HepG2 (cell line): ENCODE measurements around the gene CORO1C. TPM values are rescaled to one million over a fixed set of nuclear protein-coding genes. Genes with fewer than 3 reads are reported as not detected.

Experiments
- ATAC-seq: fragments of 200-7000 bp; cut with Tn5 transposase; 3 replicates; pipeline ENCODE4 v1.9.1; 2020; ENCODE audit warnings: mild to moderate bottlenecking, moderate library complexity
- BruUV-seq: library from RNA; stranded (reverse); fragments of 400-500 nt; replicated peaks from 2 replicates; lab custom pipeline; 2021; lab: Mats Ljungman, UMichigan
- CTCF ChIA-PET: fragments of 300-600 bp; formaldehyde crosslinking; extraction: SDS; loops from one replicate; lab custom pipeline; 2021; ENCODE audit warnings: low total read pairs, inconsistent platforms, low intra/inter-chr PET ratio; lab: Yijun Ruan, JAX
- POLR2A ChIA-PET: fragments of 350-600 bp; sonication (Branson Sonifier 250); formaldehyde crosslinking; loops from one replicate; lab custom pipeline; 2020; ENCODE audit warnings: antibody characterized with exemption, inconsistent platforms; lab: Yijun Ruan, JAX
- DNase-seq: peaks from one replicate; pipeline ENCODE4 v3.0.0-alpha.2; 2015; ENCODE audit warnings: low spot score
- FAIRE-seq: peaks from 3 replicates; lab custom pipeline; 2011; peaks lifted over from hg19 to GRCh38; lab: Jason Lieb, UNC
- H2AFZ ChIP-seq: one replicate; pipeline ENCODE4 v1.6.1; 2011; ENCODE audit warnings: low read length, inconsistent platforms
- H3K27ac ChIP-seq: fragments of 300-600 bp; 3 replicates; pipeline ENCODE4 v1.8.0; 2011; ENCODE audit warnings: mixed run types, mild to moderate bottlenecking, mixed read lengths, low read length, inconsistent platforms; ENCODE audit not compliant: insufficient read depth; ENCODE audit errors: extremely low read length
- H3K27me3 ChIP-seq, 2 experiments: fragments of 200-600 bp in 1 of 2; 2 replicates in 1 of 2; 3 replicates in 1 of 2; pipeline versions ENCODE4 v1.6.0 to v1.8.0; 2011; ENCODE audit warnings: low read length in 2 of 2, mild to moderate bottlenecking in 2 of 2, moderate library complexity in 2 of 2, inconsistent platforms in 1 of 2; ENCODE audit not compliant: insufficient read depth in 2 of 2, control insufficient read depth in 1 of 2
- H3K36me3 ChIP-seq, 2 experiments: fragments of 200-600 bp in 1 of 2; replicated peaks in 1 of 2; 2 replicates in 1 of 2; 3 replicates in 1 of 2; pipeline versions ENCODE4 v1.5.1 to v1.8.0; 2011; ENCODE audit warnings: low read length in 2 of 2, inconsistent platforms in 1 of 2; ENCODE audit not compliant: insufficient read depth in 2 of 2, control insufficient read depth in 1 of 2
- H3K4me1 ChIP-seq: 2 replicates; pipeline ENCODE4 v1.5.1; 2012; ENCODE audit warnings: low read length, inconsistent platforms; ENCODE audit not compliant: insufficient read depth
- H3K4me2 ChIP-seq: 2 replicates; pipeline ENCODE4 v1.6.0; 2011; ENCODE audit warnings: low read depth, low read length, inconsistent platforms
- H3K4me3 ChIP-seq, 3 experiments: fragments of 200-600 bp in 1 of 3; sonication (generic), shearing (Covaris generic) in 1 of 3; replicated peaks in 1 of 3; 2 replicates each; pipeline ENCODE4 v1.5.1; 2011 to 2016; ENCODE audit warnings: low read length in 3 of 3, inconsistent platforms in 2 of 3, low read depth in 2 of 3, mild to moderate bottlenecking in 2 of 3, control low read depth in 1 of 3, mixed read lengths in 1 of 3; ENCODE audit not compliant: insufficient read depth in 1 of 3
- H3K79me2 ChIP-seq: one replicate; pipeline ENCODE4 v1.6.1; 2011; ENCODE audit warnings: low read length, inconsistent platforms; ENCODE audit not compliant: insufficient read depth
- H3K9ac ChIP-seq: 2 replicates; pipeline ENCODE4 v1.6.0; 2011; ENCODE audit warnings: mild to moderate bottlenecking, low read depth, low read length, inconsistent platforms; ENCODE audit not compliant: insufficient read depth
- H3K9me3 ChIP-seq: 2 replicates; pipeline ENCODE4 v1.5.1; 2012; ENCODE audit warnings: mild to moderate bottlenecking, low read length
- H4K20me1 ChIP-seq: 2 replicates; pipeline ENCODE4 v1.6.0; 2011; ENCODE audit warnings: inconsistent platforms, mild to moderate bottlenecking, low read length, moderate library complexity; ENCODE audit not compliant: insufficient read depth
- CHD4 ChIP-seq: fragments of 200-600 bp; sonication (generic); IDR thresholded peaks from 2 replicates; pipeline ENCODE4 v1.7.0; 2017; ENCODE audit warnings: mild to moderate bottlenecking, low read length, borderline replicate concordance
- DPF2 ChIP-seq: sonication (generic); formaldehyde crosslinking; IDR thresholded peaks from 2 replicates; pipeline ENCODE4 v1.4.0; 2020; ENCODE audit warnings: mild to moderate bottlenecking, low read depth, missing genetic modification reagents, borderline replicate concordance
- FOXA1 ChIP-seq, 2 experiments: fragments of 450-650 bp in 1 of 2; sonication (generic) in 1 of 2; formaldehyde crosslinking in 1 of 2; IDR thresholded peaks; 2 replicates each; pipeline versions ENCODE4 v1.4.0 to v1.6.1; 2016 to 2020; ENCODE audit warnings: missing genetic modification reagents in 1 of 2
- PATZ1 ChIP-seq: sonication (generic); formaldehyde crosslinking; IDR thresholded peaks from 2 replicates; pipeline ENCODE4 v1.4.0; 2020; ENCODE audit warnings: missing genetic modification reagents
- RFX5 ChIP-seq: IDR thresholded peaks from 2 replicates; pipeline ENCODE4 v1.6.1; 2011; ENCODE audit warnings: low read depth, low read length, improper control_type of control experiment
- SMAD9 ChIP-seq: sonication (generic); formaldehyde crosslinking; IDR thresholded peaks from 2 replicates; pipeline ENCODE4 v1.5.1; 2020; ENCODE audit warnings: mild to moderate bottlenecking, missing genetic modification reagents
- SOX5 ChIP-seq: IDR thresholded peaks from 2 replicates; pipeline ENCODE4 v1.6.1; 2016; ENCODE audit warnings: borderline replicate concordance
- TGIF2 ChIP-seq: IDR thresholded peaks from 2 replicates; pipeline ENCODE4 v1.6.1; 2016; ENCODE audit warnings: control low read depth, missing compliant biosample characterization
- YY1 ChIP-seq: IDR thresholded peaks from 2 replicates; pipeline ENCODE4 v1.6.1; 2011; ENCODE audit warnings: low read length, low read depth, moderate library complexity, mild to moderate bottlenecking; ENCODE audit not compliant: insufficient read depth, insufficient replicate concordance
- ZNF121 ChIP-seq: sonication (generic); formaldehyde crosslinking; IDR thresholded peaks from 2 replicates; pipeline ENCODE4 v1.5.0; 2020; ENCODE audit warnings: mild to moderate bottlenecking, missing genetic modification reagents
- WGBS: methylation state at CpG from one replicate; pipeline ENCODE4 v1.1.6; 2017; ENCODE audit warnings: low lambda C conversion rate; 5-methylcytosine and 5-hydroxymethylcytosine counted together
- in situ Hi-C: cut with HindIII; loops from 2 replicates; pipeline ENCODE4 v1.10.0; 2017; ENCODE audit warnings: low pct_unique_long_range_greater_than_20kb; ENCODE audit not compliant: extremely low pct_ligation_motif_present
- intact Hi-C: fragments of 100-400 bp; cut with micrococcal nuclease; formaldehyde crosslinking; loops from one replicate; pipeline ENCODE4 v1.10.0; 2022; ENCODE audit not compliant: unreplicated experiment
- polyA plus RNA-seq, 8 experiments: library from polyadenylated mRNA; depleted of rRNA in 3 of 8; stranded (reverse) in 7 of 8; unstranded in 1 of 8; fragments of >200 nt; fragmentation: Illumina TruSeq in 4 of 8; extraction: Trizol in 4 of 8; gene quantifications; 2 replicates each; pipeline versions ENCODE4 v1.2.1 to v1.2.3, GENCODE V29; 2011 to 2016; ENCODE audit warnings: low read depth in 4 of 8, missing spikeins in 1 of 8, mixed read lengths in 1 of 8; ENCODE audit not compliant: insufficient read depth in 1 of 8
- total RNA-seq, 5 experiments: library from RNA; depleted of rRNA; stranded (reverse); fragments of >200 nt; fragmentation: Illumina TruSeq; extraction: Trizol; gene quantifications; 2 replicates each; pipeline ENCODE4 v1.2.3, GENCODE V29; 2016; ENCODE audit warnings: low read depth in 1 of 5
- TF ChIP-seq, protein P1 (sequence below): sonication (generic); formaldehyde crosslinking; IDR thresholded peaks from 2 replicates; pipeline ENCODE4 v1.8.0; 2022; ENCODE audit warnings: mild to moderate bottlenecking, missing genetic modification reagents; ENCODE audit not compliant: insufficient replicate concordance
- TF ChIP-seq, protein P2 (sequence below): sonication (generic); formaldehyde crosslinking; IDR thresholded peaks from 2 replicates; pipeline ENCODE4 v1.5.1; 2020; ENCODE audit warnings: mild to moderate bottlenecking, missing genetic modification reagents, borderline replicate concordance

Gene CORO1C
- total and polyA plus RNA-seq, 2 of the 13 experiments (the other 11 are each of a cell fraction or from before 2014, with no cell fraction given), result 73.7 to 131 TPM

DNA sequence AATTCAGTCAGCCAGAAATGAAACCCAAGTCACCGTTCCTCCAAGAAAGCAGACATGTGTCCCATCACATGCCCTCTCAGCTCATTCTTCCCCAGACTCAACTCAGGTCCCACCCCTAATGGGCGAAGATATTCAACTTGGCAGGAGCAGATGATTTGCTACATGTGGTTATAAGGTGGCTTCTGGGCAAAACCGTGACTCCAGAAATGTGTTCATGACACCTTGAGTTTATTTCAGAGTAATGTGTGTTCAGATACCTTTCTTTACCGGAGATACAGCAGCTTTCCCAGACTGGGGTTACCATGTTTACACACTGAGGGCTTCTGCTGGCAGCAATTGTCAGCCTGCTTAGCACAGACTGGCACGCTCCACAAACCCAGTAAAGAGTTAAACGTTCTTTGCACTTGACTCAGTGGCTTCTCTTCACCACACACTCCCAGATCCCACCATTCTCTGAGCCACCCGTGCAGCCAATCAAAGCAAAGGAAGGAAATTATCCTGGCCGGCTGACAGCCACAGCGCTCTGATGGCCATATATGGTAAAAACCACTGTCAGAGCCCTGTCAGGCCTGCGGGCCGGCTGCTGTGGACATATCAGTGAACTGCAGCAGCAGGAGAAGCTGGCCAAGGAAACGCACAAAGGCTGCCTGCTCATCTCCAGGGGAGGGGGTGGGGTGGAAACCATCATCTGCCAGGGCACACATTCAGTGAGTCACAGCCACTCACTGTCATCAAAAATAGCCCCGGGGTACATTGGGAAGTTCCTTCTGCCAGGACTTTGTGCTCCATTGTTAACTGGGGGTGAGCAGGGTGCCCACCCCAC lies 39.9 kb downstream of the CORO1C start:
- Histone ChIP-seq H3K27me3 (no peaks in the 10 kb centered on the region), H3K4me3 (peak overlapping the region in 2 of 3 experiments; percentile 22 to 49; a peak in 3 of 6 replicates), H3K9ac (peak overlapping the region; percentile 78), H4K20me1 (no peaks in the 10 kb centered on the region; the same call in 1 of the 2 replicates), H3K79me2 (peaks cover 84% of the 10 kb centered on the region), H3K9me3 (no peaks in the 10 kb centered on the region), H3K4me1 (peaks cover 55% of the 10 kb centered on the region), H3K27ac (peak overlapping the region; percentile 86), H2AFZ (no peak overlapping the region), H3K36me3 (peaks cover 9 to 27% of the 10 kb centered on the region in 2 experiments), H3K4me2 (peak overlapping the region; percentile 83)
- peak; percentile 97 for ATAC-seq
- ChIA-PET CTCF (interaction anchor here (1.5 to 1.8 kb wide), 2 partner anchors 26 to 112 kb away, joined by 3 to 4 read pairs; no protein-coding TSS in a partner anchor), POLR2A (interaction anchor here (1.1 to 2.2 kb wide), 10 partner anchors 11 to 43 kb away, joined by 3 to 11 read pairs (median 4); no protein-coding TSS in a partner anchor)
- BruUV-seq, result no TSS peak
- intact Hi-C loops (loop anchor here (2.0 to 5.0 kb wide), 3 partner anchors 27 to 81 kb away; no protein-coding TSS in a partner anchor), in situ Hi-C loops (no loop called here)
- 20% methylated on average over 9 of the region's 13 CpGs for WGBS
- FAIRE-seq, result peak; percentile 73
- peak; percentile 96 for DNase-seq
- TF ChIP-seq ZNF121 (0 out of 2 replicates have a peak, but pooled peaks have one; percentile 39), CHD4 (no peak), FOXA1 (IDR thresholded peaks at IDR 0.05) (no peak), FOXA1 (CRISPR knock-in tag; IDR thresholded peaks at IDR 0.05) (peak; percentile 62; the same call in 1 of the 2 replicates), SOX5 (CRISPR knock-in tag) (peak; percentile 77; the same call in 1 of the 2 replicates), YY1 (peak; percentile 43), PATZ1 (CRISPR knock-in tag) (peak; percentile 89), TGIF2 (CRISPR knock-in tag) (peak; percentile 83; the same call in 1 of the 2 replicates), RFX5 (0 out of 2 replicates have a peak, but pooled peaks have one; percentile 36), SMAD9 (CRISPR knock-in tag) (no peak), DPF2 (CRISPR knock-in tag) (peak; percentile 17; the same call in 1 of the 2 replicates)
- TF ChIP-seq, protein P1, sequence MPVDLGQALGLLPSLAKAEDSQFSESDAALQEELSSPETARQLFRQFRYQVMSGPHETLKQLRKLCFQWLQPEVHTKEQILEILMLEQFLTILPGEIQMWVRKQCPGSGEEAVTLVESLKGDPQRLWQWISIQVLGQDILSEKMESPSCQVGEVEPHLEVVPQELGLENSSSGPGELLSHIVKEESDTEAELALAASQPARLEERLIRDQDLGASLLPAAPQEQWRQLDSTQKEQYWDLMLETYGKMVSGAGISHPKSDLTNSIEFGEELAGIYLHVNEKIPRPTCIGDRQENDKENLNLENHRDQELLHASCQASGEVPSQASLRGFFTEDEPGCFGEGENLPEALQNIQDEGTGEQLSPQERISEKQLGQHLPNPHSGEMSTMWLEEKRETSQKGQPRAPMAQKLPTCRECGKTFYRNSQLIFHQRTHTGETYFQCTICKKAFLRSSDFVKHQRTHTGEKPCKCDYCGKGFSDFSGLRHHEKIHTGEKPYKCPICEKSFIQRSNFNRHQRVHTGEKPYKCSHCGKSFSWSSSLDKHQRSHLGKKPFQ (CRISPR knock-in tag), result peak; percentile 33
- TF ChIP-seq, protein P2, sequence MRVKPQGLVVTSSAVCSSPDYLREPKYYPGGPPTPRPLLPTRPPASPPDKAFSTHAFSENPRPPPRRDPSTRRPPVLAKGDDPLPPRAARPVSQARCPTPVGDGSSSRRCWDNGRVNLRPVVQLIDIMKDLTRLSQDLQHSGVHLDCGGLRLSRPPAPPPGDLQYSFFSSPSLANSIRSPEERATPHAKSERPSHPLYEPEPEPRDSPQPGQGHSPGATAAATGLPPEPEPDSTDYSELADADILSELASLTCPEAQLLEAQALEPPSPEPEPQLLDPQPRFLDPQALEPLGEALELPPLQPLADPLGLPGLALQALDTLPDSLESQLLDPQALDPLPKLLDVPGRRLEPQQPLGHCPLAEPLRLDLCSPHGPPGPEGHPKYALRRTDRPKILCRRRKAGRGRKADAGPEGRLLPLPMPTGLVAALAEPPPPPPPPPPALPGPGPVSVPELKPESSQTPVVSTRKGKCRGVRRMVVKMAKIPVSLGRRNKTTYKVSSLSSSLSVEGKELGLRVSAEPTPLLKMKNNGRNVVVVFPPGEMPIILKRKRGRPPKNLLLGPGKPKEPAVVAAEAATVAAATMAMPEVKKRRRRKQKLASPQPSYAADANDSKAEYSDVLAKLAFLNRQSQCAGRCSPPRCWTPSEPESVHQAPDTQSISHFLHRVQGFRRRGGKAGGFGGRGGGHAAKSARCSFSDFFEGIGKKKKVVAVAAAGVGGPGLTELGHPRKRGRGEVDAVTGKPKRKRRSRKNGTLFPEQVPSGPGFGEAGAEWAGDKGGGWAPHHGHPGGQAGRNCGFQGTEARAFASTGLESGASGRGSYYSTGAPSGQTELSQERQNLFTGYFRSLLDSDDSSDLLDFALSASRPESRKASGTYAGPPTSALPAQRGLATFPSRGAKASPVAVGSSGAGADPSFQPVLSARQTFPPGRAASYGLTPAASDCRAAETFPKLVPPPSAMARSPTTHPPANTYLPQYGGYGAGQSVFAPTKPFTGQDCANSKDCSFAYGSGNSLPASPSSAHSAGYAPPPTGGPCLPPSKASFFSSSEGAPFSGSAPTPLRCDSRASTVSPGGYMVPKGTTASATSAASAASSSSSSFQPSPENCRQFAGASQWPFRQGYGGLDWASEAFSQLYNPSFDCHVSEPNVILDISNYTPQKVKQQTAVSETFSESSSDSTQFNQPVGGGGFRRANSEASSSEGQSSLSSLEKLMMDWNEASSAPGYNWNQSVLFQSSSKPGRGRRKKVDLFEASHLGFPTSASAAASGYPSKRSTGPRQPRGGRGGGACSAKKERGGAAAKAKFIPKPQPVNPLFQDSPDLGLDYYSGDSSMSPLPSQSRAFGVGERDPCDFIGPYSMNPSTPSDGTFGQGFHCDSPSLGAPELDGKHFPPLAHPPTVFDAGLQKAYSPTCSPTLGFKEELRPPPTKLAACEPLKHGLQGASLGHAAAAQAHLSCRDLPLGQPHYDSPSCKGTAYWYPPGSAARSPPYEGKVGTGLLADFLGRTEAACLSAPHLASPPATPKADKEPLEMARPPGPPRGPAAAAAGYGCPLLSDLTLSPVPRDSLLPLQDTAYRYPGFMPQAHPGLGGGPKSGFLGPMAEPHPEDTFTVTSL (CRISPR knock-in tag), result 0 out of 2 replicates have a peak, but pooled peaks have one; percentile 43
